Naive thymus-derived CD8-positive, alpha-beta T cell (primary cell): Measurements from ENCODE around the gene SLC35B2. TPM values are rescaled to one million over a fixed set of nuclear protein-coding genes. Genes with fewer than 3 reads are reported as not detected.

Experiments used
- ATAC-seq, 2 donors: fragments of 150-1000 bp; cut with Tn5 transposase in 1 of 2; sonication (Bioruptor Pico), chemical (Tn5 transposase) in 1 of 2; 1 replicate in 1 of 2; 2 replicates in 1 of 2; pipeline ENCODE4 v1.10.0; 2021; ENCODE audit warnings: mild to moderate bottlenecking in 2 of 2, moderate library complexity in 2 of 2
- POLR2A ChIA-PET: fragments of 350-600 bp; sonication (Branson Sonifier 250); formaldehyde crosslinking; loops from one replicate; lab custom pipeline; 2021; ENCODE audit warnings: antibody characterized with exemption; lab: Charles Lee
- DNase-seq, 10 donors: peaks; one replicate each; pipeline versions ENCODE4 v3.0.0 to v3.0.0-alpha.2; 2020 to 2022
- H3K27ac Mint-ChIP-seq, 10 donors: one replicate each; pipeline ENCODE4 v1.8.0; 2020 to 2022; ENCODE audit warnings: mild to moderate bottlenecking in 10 of 10, mixed read lengths in 10 of 10, moderate library complexity in 4 of 10, inconsistent platforms in 1 of 10
- H3K27me3 Mint-ChIP-seq, 5 donors: one replicate each; pipeline ENCODE4 v1.8.0; 2021 to 2022; ENCODE audit warnings: mixed read lengths in 5 of 5
- H3K36me3 Mint-ChIP-seq, 3 donors: one replicate each; pipeline ENCODE4 v1.8.0; 2020 to 2022; ENCODE audit warnings: mixed read lengths in 3 of 3, mild to moderate bottlenecking in 2 of 3, inconsistent platforms in 1 of 3
- H3K4me1 Mint-ChIP-seq, 4 donors: one replicate each; pipeline ENCODE4 v1.8.0; 2021 to 2022; ENCODE audit warnings: mixed read lengths in 4 of 4
- H3K4me3 Mint-ChIP-seq, 10 donors: one replicate each; pipeline ENCODE4 v1.8.0; 2020 to 2022; ENCODE audit warnings: mild to moderate bottlenecking in 10 of 10, mixed read lengths in 10 of 10, moderate library complexity in 6 of 10, inconsistent platforms in 1 of 10
- H3K9me3 Mint-ChIP-seq, 9 donors: one replicate each; pipeline ENCODE4 v1.8.0; 2020 to 2022; ENCODE audit warnings: mixed read lengths in 9 of 9, mild to moderate bottlenecking in 3 of 9, inconsistent platforms in 1 of 9, moderate library complexity in 1 of 9
- polyA plus RNA-seq, 3 donors: library from polyadenylated mRNA; unstranded; fragments of 300-500 nt; fragmentation: Illumina TruSeq; gene quantifications; one replicate each; pipeline ENCODE4 v1.2.3, GENCODE V29; 2021
- total RNA-seq, 8 experiments: library from RNA in 2 of 8; stranded (reverse) in 2 of 8; gene quantifications; one replicate each; pipeline ENCODE4 v1.2.3 and lab custom pipeline; 2021 to 2026

The SLC35B2 gene
- total and polyA plus RNA-seq, 5 experiments from 2014 or later: 18.0 to 40.1 (median 31.9) TPM

GRCh38 chr6:44220913-44221290 lies 36.4 kb downstream of the SLC35B2 start:
- ATAC-seq: no peak
- H3K4me3 Mint-ChIP-seq: peak overlapping the region in 4 of 10 donors; percentile 29 to 63 (median 38)
- H3K27ac Mint-ChIP-seq: peak overlapping the region in 1 of 10 donors; percentile 44
- no peaks in the 10 kb centered on the region for H3K36me3 Mint-ChIP-seq
- no peak for DNase-seq
- POLR2A ChIA-PET: interaction anchor here (1.4 kb wide), 1 partner anchor 17 kb away, joined by 9 read pairs; no protein-coding TSS in a partner anchor
- H3K4me1 Mint-ChIP-seq: peaks cover 14 to 40% (median 36%) of the 10 kb centered on the region in 4 donors
- H3K9me3 Mint-ChIP-seq: no peaks in the 10 kb centered on the region
- H3K27me3 Mint-ChIP-seq: peaks cover 0 to 7% (median 0%) of the 10 kb centered on the region in 5 donors

DNA sequence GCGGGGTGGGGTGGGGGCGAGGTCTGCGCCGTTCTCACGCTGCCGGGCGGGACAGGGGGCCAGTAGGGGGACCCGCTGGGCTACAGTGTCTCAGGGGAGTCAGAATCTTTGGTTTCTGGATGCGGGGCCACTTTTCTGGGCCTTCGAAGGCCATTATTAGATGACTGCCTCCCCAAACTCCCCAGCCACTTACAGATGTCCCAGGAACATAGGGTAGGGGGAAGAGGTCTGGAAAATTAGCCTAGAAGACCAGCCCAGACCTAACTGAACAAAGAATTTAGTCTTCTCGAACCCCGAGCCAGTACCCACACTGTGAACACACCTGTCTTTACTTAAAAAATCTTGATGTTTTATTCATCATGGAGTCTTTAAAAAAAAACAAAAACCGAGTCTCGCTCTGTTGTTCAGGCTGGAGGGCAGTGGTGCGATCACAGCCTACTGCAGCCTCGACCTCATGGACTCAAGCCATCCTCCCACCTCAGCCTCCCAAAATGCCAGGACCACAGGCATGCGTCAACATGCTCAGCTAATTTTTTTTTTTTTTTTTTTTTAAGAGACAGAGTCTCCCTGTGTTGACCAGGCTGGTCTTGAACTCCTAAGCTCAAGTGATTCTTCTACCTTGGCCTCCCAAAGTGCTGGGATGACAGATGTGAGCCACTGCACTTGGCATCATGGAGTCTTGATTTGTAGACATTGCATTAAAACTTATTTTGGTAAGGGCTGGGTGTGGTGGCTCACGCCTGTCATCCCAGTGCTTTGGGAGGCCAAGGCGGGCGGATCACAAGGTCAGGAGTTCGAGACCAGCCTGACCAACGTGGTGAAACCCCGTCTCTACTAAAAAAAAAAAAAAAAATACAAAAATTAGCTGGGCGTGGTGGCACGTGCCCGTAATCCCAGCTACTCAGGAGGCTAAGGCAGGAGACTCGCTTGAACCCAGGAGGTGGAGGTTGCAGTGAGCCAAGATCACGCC lies 37.2 kb downstream of the SLC35B2 start:
- Mint-ChIP-seq H3K4me1 (peaks cover 14 to 40% (median 35%) of the 10 kb centered on the region in 4 donors), H3K27ac (peak overlapping the region in 1 of 10 donors; percentile 32), H3K36me3 (no peaks in the 10 kb centered on the region), H3K4me3 (peak overlapping the region in 7 of 10 donors; percentile 30 to 77 (median 62)), H3K27me3 (peaks cover 0 to 7% (median 0%) of the 10 kb centered on the region in 5 donors), H3K9me3 (no peaks in the 10 kb centered on the region)
- POLR2A ChIA-PET: interaction anchor here (1.4 kb wide), 1 partner anchor 27 kb away, joined by 5 read pairs; the partner anchor contains the start of gene HSP90AB1
- no peak for ATAC-seq
- DNase-seq: no peak

GRCh38 chr6:44219053-44219814 lies 38.1 kb downstream of the SLC35B2 start:
- peaks cover 11 to 38% (median 31%) of the 10 kb centered on the region in 4 donors for H3K4me1 Mint-ChIP-seq
- peaks cover 0 to 7% (median under 1%) of the 10 kb centered on the region in 5 donors for H3K27me3 Mint-ChIP-seq
- DNase-seq: peak in 4 of 10 donors; percentile 10 to 41 (median 17)
- peak in 1 of 2 donors; percentile 7 for ATAC-seq
- POLR2A ChIA-PET: interaction anchor here (1.4 kb wide), 1 partner anchor 28 kb away, joined by 5 read pairs; the partner anchor contains the start of gene HSP90AB1
- H3K36me3 Mint-ChIP-seq: no peaks in the 10 kb centered on the region
- H3K9me3 Mint-ChIP-seq: no peaks in the 10 kb centered on the region
- peak overlapping the region; percentile 46 to 77 (median 68) for H3K4me3 Mint-ChIP-seq
- peak overlapping the region in 2 of 10 donors; percentile 29 to 48 for H3K27ac Mint-ChIP-seq

GRCh38 chr6:44217332-44218143 lies 39.8 kb downstream of the SLC35B2 start:
- POLR2A ChIA-PET: no interaction called here
- Mint-ChIP-seq H3K4me3 (no peak overlapping the region), H3K36me3 (no peaks in the 10 kb centered on the region), H3K4me1 (peaks cover 5 to 27% (median 20%) of the 10 kb centered on the region in 4 donors), H3K27me3 (peaks cover 0 to 7% (median 2%) of the 10 kb centered on the region in 5 donors), H3K9me3 (no peaks in the 10 kb centered on the region), H3K27ac (no peak overlapping the region)
- no peak for DNase-seq
- no peak for ATAC-seq

DNA sequence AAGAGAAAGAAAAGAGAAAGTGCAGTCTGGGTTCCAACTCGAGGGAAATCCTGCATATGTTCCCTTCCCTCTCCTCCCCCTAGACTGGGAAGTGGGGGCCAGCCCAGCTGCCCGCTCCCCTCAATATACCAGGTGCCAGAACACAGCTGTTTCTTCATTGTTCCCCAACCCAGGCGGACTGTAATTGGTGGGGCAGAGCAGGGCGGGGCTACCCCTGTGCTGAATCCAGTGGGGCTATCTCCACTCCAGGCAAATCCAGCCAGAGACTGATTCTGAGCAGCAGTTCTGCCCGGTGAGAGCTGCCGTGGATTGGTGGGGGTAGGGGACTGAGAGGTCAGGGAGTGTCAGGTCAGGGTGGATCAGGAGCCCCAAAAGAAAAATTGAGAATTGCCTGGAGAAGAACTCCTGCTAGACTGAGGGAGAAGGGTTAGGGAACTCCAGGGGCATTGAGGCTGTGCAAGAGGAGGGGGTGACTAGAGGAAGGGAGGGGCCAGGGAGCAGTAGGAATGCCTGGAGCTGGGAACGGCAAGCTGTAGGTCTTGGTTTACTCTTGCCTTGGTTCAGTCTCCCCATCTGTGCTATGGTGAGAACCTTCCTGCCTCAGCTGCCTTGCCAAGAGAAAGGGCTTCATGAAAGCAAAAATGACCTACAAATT lies 40.5 kb downstream of the SLC35B2 start, which contains the start of gene MYMX:
Gene MYMX (plus strand): TSS at position 250 of the 655 bp plus-strand sequence. CDS start 546 bp downstream, outside the sequence.
- POLR2A ChIA-PET: interaction anchor here (0.7 kb wide), 1 partner anchor 39 kb away, joined by 4 read pairs; no protein-coding TSS in a partner anchor
- H3K36me3 Mint-ChIP-seq: no peaks in the 10 kb centered on the region
- H3K27me3 Mint-ChIP-seq: peaks cover 0 to 7% (median 4%) of the 10 kb centered on the region in 5 donors
- DNase-seq (no peak), ATAC-seq (no peak)
- H3K9me3 Mint-ChIP-seq: no peaks in the 10 kb centered on the region
- H3K4me1 Mint-ChIP-seq: peaks cover 5 to 26% (median 18%) of the 10 kb centered on the region in 4 donors
- no peak within 1 kb of the TSS for H3K4me3 Mint-ChIP-seq
- H3K27ac Mint-ChIP-seq: no peak within 1 kb of the TSS

DNA sequence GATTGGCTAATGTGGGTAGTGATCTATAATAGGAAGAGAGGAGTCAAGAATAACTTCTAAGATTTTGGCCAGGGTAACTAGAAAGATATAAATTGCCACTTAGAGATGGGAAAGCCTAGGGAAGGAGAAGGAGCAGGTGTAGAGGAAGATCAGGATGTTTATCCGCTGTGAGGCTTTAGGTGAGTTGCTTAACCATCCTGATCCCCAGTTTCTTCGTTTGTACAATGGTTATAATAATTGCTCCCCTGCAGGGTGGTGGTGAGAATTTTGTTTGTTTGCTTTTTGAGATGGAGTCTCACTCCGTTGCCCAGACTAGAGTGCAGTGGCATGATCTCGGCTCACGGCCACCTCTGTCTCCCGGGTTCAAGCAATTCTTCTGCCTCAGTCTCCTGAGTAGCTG lies 43.0 kb downstream of the SLC35B2 start:
- H3K4me1 Mint-ChIP-seq: peaks cover 0 to 10% (median 7%) of the 10 kb centered on the region in 4 donors
- H3K27ac Mint-ChIP-seq: no peak overlapping the region
- H3K27me3 Mint-ChIP-seq: peaks cover 0 to 7% (median 4%) of the 10 kb centered on the region in 5 donors
- no peak overlapping the region for H3K4me3 Mint-ChIP-seq
- no peaks in the 10 kb centered on the region for H3K9me3 Mint-ChIP-seq
- ATAC-seq (no peak), DNase-seq (no peak)
- POLR2A ChIA-PET: interaction anchor here (0.9 kb wide), 1 partner anchor 11 kb away, joined by 3 read pairs; no protein-coding TSS in a partner anchor
- no peaks in the 10 kb centered on the region for H3K36me3 Mint-ChIP-seq

GRCh38 chr6:44211284-44211683 lies 46.0 kb downstream of the SLC35B2 start:
- no peaks in the 10 kb centered on the region for H3K36me3 Mint-ChIP-seq
- no peaks in the 10 kb centered on the region for H3K4me1 Mint-ChIP-seq
- no peak overlapping the region for H3K27ac Mint-ChIP-seq
- POLR2A ChIA-PET: no interaction called here
- no peak for ATAC-seq
- H3K27me3 Mint-ChIP-seq: peaks cover 0 to 4% (median 3%) of the 10 kb centered on the region in 5 donors
- DNase-seq: no peak
- no peak overlapping the region for H3K4me3 Mint-ChIP-seq
- H3K9me3 Mint-ChIP-seq: no peaks in the 10 kb centered on the region

DNA sequence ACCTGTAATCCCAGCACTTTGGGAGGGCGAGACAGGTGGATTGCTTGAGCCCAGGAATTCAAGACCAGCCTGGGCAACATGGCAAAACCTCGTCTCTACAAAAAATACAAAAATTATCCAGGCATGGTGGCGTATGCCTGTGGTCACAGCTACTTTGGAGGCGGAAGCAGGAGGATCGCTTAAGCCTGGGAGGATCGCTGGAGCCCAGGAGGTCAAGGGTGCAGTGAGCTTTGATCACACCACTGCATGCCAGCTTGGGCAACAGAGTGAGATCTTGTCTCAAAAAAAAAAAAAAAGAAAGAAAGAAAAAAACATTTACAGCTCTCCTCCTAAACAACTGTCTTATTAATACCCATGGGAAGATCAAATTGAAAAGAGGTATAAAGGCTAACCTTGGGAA lies 49.4 kb downstream of the SLC35B2 start:
- no peak overlapping the region for H3K4me3 Mint-ChIP-seq
- no peak for DNase-seq
- no peaks in the 10 kb centered on the region for H3K36me3 Mint-ChIP-seq
- POLR2A ChIA-PET: no interaction called here
- H3K27me3 Mint-ChIP-seq: peaks cover 0 to 3% (median 0%) of the 10 kb centered on the region in 5 donors
- H3K9me3 Mint-ChIP-seq: no peaks in the 10 kb centered on the region
- no peaks in the 10 kb centered on the region for H3K4me1 Mint-ChIP-seq
- ATAC-seq: no peak
- H3K27ac Mint-ChIP-seq: no peak overlapping the region

Other genes starting within 250 kb of the SLC35B2 start
- 10 to 100 TPM; 17.0 to 20.4 TPM for gene MRPL14, start 130.1 kb downstream of the SLC35B2 start, total RNA-seq
- 10 to 100 TPM; 76.5 to 89.3 (median 80.3) TPM for gene MRPL14, start 130.1 kb downstream of the SLC35B2 start, polyA plus RNA-seq
- 10 to 100 TPM; 15.5 to 15.9 TPM for gene TMEM63B, start 130.0 kb downstream of the SLC35B2 start, total RNA-seq
- gene TMEM63B, start 130.0 kb downstream of the SLC35B2 start, polyA plus RNA-seq: 1 to 10 TPM in 1 of 3 donors, under 1 TPM in 2; 0.26 to 2.2 (median 0.96) TPM
- not detected for gene CAPN11, start 98.7 kb downstream of the SLC35B2 start, total RNA-seq
- gene CAPN11, start 98.7 kb downstream of the SLC35B2 start, polyA plus RNA-seq: not detected
- not detected for gene MYMX, start 40.6 kb downstream of the SLC35B2 start, total RNA-seq
- gene MYMX, start 40.6 kb downstream of the SLC35B2 start, polyA plus RNA-seq: not detected
- gene SLC29A1, start 33.9 kb downstream of the SLC35B2 start, total RNA-seq: 1 to 10 TPM; 1.3 to 2.3 TPM
- gene SLC29A1, start 33.9 kb downstream of the SLC35B2 start, polyA plus RNA-seq: 1 to 10 TPM; 2.0 to 2.6 (median 2.5) TPM
- 100 to 1,000 TPM; 480 to 502 TPM for gene HSP90AB1, start 10.4 kb downstream of the SLC35B2 start, total RNA-seq
- gene HSP90AB1, start 10.4 kb downstream of the SLC35B2 start, polyA plus RNA-seq: 100 to 1,000 TPM; 420 to 607 (median 518) TPM
- gene NFKBIE, start 8.0 kb upstream of the SLC35B2 start, total RNA-seq: 10 to 100 TPM; 11.4 to 14.4 TPM
- gene NFKBIE, start 8.0 kb upstream of the SLC35B2 start, polyA plus RNA-seq: 1 to 10 TPM; 2.7 to 4.1 (median 3.6) TPM
- gene TMEM151B, start 12.9 kb upstream of the SLC35B2 start, total RNA-seq: not detected
- gene TMEM151B, start 12.9 kb upstream of the SLC35B2 start, polyA plus RNA-seq: not detected
- gene AARS2, start 55.8 kb upstream of the SLC35B2 start, total RNA-seq: 10 to 100 TPM; 23.8 to 24.1 TPM
- gene AARS2, start 55.8 kb upstream of the SLC35B2 start, polyA plus RNA-seq: 10 to 100 TPM in 1 of 3 donors, 1 to 10 TPM in 2; 5.2 to 13.5 (median 6.3) TPM
- gene SPATS1, start 85.1 kb upstream of the SLC35B2 start, total RNA-seq: not detected
- not detected for gene SPATS1, start 85.1 kb upstream of the SLC35B2 start, polyA plus RNA-seq
- 10 to 100 TPM; 21.7 to 21.8 TPM for gene CDC5L, start 130.2 kb upstream of the SLC35B2 start, total RNA-seq
- gene CDC5L, start 130.2 kb upstream of the SLC35B2 start, polyA plus RNA-seq: 10 to 100 TPM in 2 of 3 donors, 1 to 10 TPM in 1; 9.6 to 14.9 (median 12.9) TPM